Loucy (cell line): ENCODE results near the gene CLK3.

ENCODE experiments used
- EZH2phosphoT487 ChIP-seq: fragments of 200-600 bp; IDR thresholded peaks from 2 replicates; pipeline ENCODE4 v1.6.1; 2018; ENCODE audit warnings: antibody characterized with exemption, mild to moderate bottlenecking, moderate library complexity, borderline replicate concordance
- TF ChIP-seq, protein P1 (sequence below): fragments of 200-600 bp; sonication (generic); conservative IDR thresholded peaks from 2 replicates; pipeline ENCODE4 v1.5.1; 2014; ENCODE audit warnings: mild to moderate bottlenecking, antibody characterized with exemption, low read length

DNA sequence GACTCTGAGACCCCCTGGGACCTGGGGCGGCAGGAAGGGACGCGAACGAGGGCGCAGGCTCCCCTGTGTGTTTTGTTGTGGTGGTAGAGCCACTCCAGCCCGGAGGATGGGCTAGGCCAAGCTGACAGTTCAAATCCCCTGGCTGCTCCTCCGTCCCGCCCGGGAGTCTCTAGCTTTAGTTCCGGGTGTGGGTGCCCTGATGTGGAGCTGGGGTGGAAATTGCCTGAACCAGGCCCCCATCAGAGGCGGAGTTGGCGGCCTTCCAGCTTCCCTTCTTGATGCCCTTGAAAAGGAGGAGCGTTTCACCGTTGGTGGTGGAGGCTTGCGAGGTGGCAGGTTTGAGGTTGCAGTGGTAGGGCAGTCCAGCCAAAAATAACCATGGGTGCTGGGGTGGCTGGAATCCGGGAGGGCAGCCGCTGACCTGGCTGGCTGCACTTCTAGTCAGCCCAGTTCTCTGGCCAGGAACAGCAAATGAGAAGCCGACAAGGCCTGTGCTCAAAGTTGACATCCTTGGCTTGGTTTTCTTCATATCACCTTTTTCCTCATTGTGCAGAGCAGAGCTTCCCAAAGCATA is 817 bp downstream of the CLK3 start:
- TF ChIP-seq, protein P1, sequence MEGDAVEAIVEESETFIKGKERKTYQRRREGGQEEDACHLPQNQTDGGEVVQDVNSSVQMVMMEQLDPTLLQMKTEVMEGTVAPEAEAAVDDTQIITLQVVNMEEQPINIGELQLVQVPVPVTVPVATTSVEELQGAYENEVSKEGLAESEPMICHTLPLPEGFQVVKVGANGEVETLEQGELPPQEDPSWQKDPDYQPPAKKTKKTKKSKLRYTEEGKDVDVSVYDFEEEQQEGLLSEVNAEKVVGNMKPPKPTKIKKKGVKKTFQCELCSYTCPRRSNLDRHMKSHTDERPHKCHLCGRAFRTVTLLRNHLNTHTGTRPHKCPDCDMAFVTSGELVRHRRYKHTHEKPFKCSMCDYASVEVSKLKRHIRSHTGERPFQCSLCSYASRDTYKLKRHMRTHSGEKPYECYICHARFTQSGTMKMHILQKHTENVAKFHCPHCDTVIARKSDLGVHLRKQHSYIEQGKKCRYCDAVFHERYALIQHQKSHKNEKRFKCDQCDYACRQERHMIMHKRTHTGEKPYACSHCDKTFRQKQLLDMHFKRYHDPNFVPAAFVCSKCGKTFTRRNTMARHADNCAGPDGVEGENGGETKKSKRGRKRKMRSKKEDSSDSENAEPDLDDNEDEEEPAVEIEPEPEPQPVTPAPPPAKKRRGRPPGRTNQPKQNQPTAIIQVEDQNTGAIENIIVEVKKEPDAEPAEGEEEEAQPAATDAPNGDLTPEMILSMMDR = no peak
- no peak for TF ChIP-seq EZH2phosphoT487
